HT-29 (cell line): ENCODE measurements around the gene ALKBH8. TPM values are rescaled to one million over a fixed set of nuclear protein-coding genes. Genes with fewer than 3 reads are reported as not detected.
"Not testable (repeated sequence)": the region's sequence is repeated elsewhere in the genome, so short reads cannot be mapped to it uniquely, and the experiment has no call there.

ENCODE experiments used
- DNase-seq: peaks from one replicate; pipeline ENCODE4 v3.0.0-alpha.2; 2015; ENCODE audit warnings: low spot score
- total RNA-seq: library from RNA; depleted of rRNA; stranded (reverse); fragments of >200 nt; shearing (Covaris generic); gene quantifications from 2 replicates; pipeline ENCODE4 v1.2.3, GENCODE V29; 2014

ALKBH8 gene
- total RNA-seq, 1 experiment from 2014 or later = 2.6 TPM

GRCh38 chr11:107505647-107506225, 59.8 kb downstream of the ALKBH8 start:
- DNase-seq = no peak

GRCh38 chr11:107504981-107505380, 60.6 kb downstream of the ALKBH8 start:
- no peak for DNase-seq

- DNase-seq = no peak
Measured at GRCh38 chr11:107501713-107502112, 63.8 kb downstream of the ALKBH8 start.

GRCh38 chr11:107497371-107497770, 68.2 kb downstream of the ALKBH8 start:
- not testable (repeated sequence) for DNase-seq

GRCh38 chr11:107496011-107496410, 69.5 kb downstream of the ALKBH8 start:
- no peak for DNase-seq

GRCh38 chr11:107494055-107494454, 71.5 kb downstream of the ALKBH8 start:
- DNase-seq = no peak

- no peak for DNase-seq
Measured at GRCh38 chr11:107493117-107493516, 72.4 kb downstream of the ALKBH8 start.

GRCh38 chr11:107490836-107491235, 74.7 kb downstream of the ALKBH8 start:
- no peak for DNase-seq

GRCh38 chr11:107482234-107482633, 83.3 kb downstream of the ALKBH8 start:
- DNase-seq = no peak

- DNase-seq = no peak
Measured at GRCh38 chr11:107478922-107479321, 86.6 kb downstream of the ALKBH8 start.

GRCh38 chr11:107477820-107478219, 87.7 kb downstream of the ALKBH8 start:
- no peak for DNase-seq

- no peak for DNase-seq
Measured at GRCh38 chr11:107473792-107474191, 91.7 kb downstream of the ALKBH8 start.

GRCh38 chr11:107472966-107473365, 92.6 kb downstream of the ALKBH8 start:
- DNase-seq = no peak

- no peak for DNase-seq
Measured at GRCh38 chr11:107468596-107468995, 96.9 kb downstream of the ALKBH8 start.

- no peak for DNase-seq
Measured at GRCh38 chr11:107467696-107468095, 97.8 kb downstream of the ALKBH8 start.

GRCh38 chr11:107466275-107466866, 99.2 kb downstream of the ALKBH8 start:
- not testable (repeated sequence) for DNase-seq

GRCh38 chr11:107457558-107458271, 107.8 kb downstream of the ALKBH8 start, which contains the start of gene CWF19L2:
Gene CWF19L2 (minus strand): TSS chr11:107457825. CDS start chr11:107457816, 9 bp downstream.
- peak; percentile 95 for DNase-seq

GRCh38 chr11:107457205-107457557, 108.4 kb downstream of the ALKBH8 start:
- peak; percentile 47 for DNase-seq

GRCh38 chr11:107453594-107454286, 111.8 kb downstream of the ALKBH8 start:
- no peak for DNase-seq
